H1 (cell line): ENCODE data around the gene SPN. TPM values are rescaled to one million over a fixed set of nuclear protein-coding genes. Genes with fewer than 3 reads are reported as not detected.
"Not testable (repeated sequence)": the region's sequence is repeated elsewhere in the genome, so short reads cannot be mapped to it uniquely, and the experiment has no call there.

Experiments
- CTCF ChIA-PET: fragments of 300-600 bp; sonication (Branson Sonifier 250); formaldehyde crosslinking; loops from one replicate; lab custom pipeline; 2021; ENCODE audit not compliant: partially characterized antibody; lab: Charles Lee
- POLR2A ChIA-PET: fragments of 300-600 bp; sonication (Branson Sonifier 250); formaldehyde crosslinking; loops from one replicate; lab custom pipeline; 2021; ENCODE audit warnings: inconsistent platforms; ENCODE audit not compliant: partially characterized antibody; lab: Charles Lee
- DNase-seq, 2 experiments: peaks; one replicate each; pipeline versions ENCODE4 v3.0.0 to v3.0.0-alpha.2; 2010 to 2022; ENCODE audit warnings: low spot score in 2 of 2, low read depth in 1 of 2, mixed read lengths in 1 of 2
- FAIRE-seq: peaks from 2 replicates; lab custom pipeline; 2011; peaks lifted over from hg19 to GRCh38; lab: Jason Lieb, UNC
- H2AFZ ChIP-seq: 2 replicates; pipeline ENCODE4 v1.8.1; 2012; ENCODE audit warnings: low read length, inconsistent platforms
- H2AK5ac ChIP-seq: 2 replicates; pipeline ENCODE4 v1.6.1; 2013; ENCODE audit warnings: low read depth, low read length
- H2BK120ac ChIP-seq: replicated peaks from 2 replicates; pipeline ENCODE3; 2013; ENCODE audit warnings: low read depth, low read length, inconsistent platforms
- H2BK12ac ChIP-seq: 2 replicates; pipeline ENCODE4 v1.6.1; 2013; ENCODE audit warnings: low read depth, low read length
- H2BK15ac ChIP-seq: 2 replicates; pipeline ENCODE4 v1.6.1; 2013; ENCODE audit warnings: low read length
- H2BK20ac ChIP-seq: 2 replicates; pipeline ENCODE4 v1.6.1; 2013; ENCODE audit warnings: low read length
- H2BK5ac ChIP-seq: 2 replicates; pipeline ENCODE4 v1.6.1; 2013; ENCODE audit warnings: low read depth, low read length
- H3K14ac ChIP-seq: 2 replicates; pipeline ENCODE4 v1.6.1; 2013; ENCODE audit warnings: inconsistent platforms; ENCODE audit not compliant: insufficient read length
- H3K18ac ChIP-seq: 2 replicates; pipeline ENCODE4 v1.6.1; 2013; ENCODE audit warnings: low read length; ENCODE audit errors: extremely low read depth
- H3K23ac ChIP-seq: 2 replicates; pipeline ENCODE4 v1.6.1; 2013; ENCODE audit warnings: inconsistent platforms; ENCODE audit not compliant: insufficient read length
- H3K23me2 ChIP-seq: 2 replicates; pipeline ENCODE4 v1.6.1; 2013; ENCODE audit warnings: low read depth, low read length
- H3K27ac ChIP-seq: 2 replicates; pipeline ENCODE4 v1.6.1; 2011; ENCODE audit warnings: low read depth, low read length, inconsistent platforms
- H3K27me3 ChIP-seq, 4 experiments: replicated peaks in 1 of 4; 1 replicate in 1 of 4; 2 replicates in 3 of 4; pipeline versions ENCODE4 v1.6.1 to v1.8.1; 2011 to 2013; ENCODE audit warnings: low read length in 3 of 4, mild to moderate bottlenecking in 3 of 4, inconsistent platforms in 2 of 4, mixed read lengths in 2 of 4, moderate library complexity in 1 of 4; ENCODE audit not compliant: control insufficient read depth in 3 of 4, insufficient read depth in 3 of 4; ENCODE audit errors: extremely low read depth in 1 of 4
- H3K36me3 ChIP-seq, 4 experiments: 2 replicates each; pipeline versions ENCODE4 v1.6.1 to v1.8.1; 2011 to 2013; ENCODE audit warnings: mild to moderate bottlenecking in 4 of 4, low read length in 3 of 4, moderate library complexity in 2 of 4, control low read depth in 1 of 4, inconsistent platforms in 1 of 4; ENCODE audit not compliant: insufficient read depth in 4 of 4, control insufficient read depth in 2 of 4
- H3K4ac ChIP-seq: replicated peaks from 2 replicates; pipeline ENCODE3; 2013; ENCODE audit warnings: low read length, low read depth, mixed read lengths, inconsistent platforms; ENCODE audit not compliant: insufficient read length
- H3K4me1 ChIP-seq, 4 experiments: replicated peaks in 1 of 4; 1 replicate in 1 of 4; 2 replicates in 3 of 4; pipeline versions ENCODE4 v1.6.1 to v1.8.1; 2011 to 2013; ENCODE audit warnings: low read length in 3 of 4, inconsistent platforms in 2 of 4, mixed read lengths in 1 of 4; ENCODE audit not compliant: insufficient read depth in 4 of 4, control insufficient read depth in 3 of 4
- H3K4me2 ChIP-seq, 2 experiments: 2 replicates each; pipeline versions ENCODE4 v1.6.1 to v1.8.1; 2011 to 2013; ENCODE audit warnings: low read depth in 2 of 2, low read length in 2 of 2, control low read depth in 1 of 2, inconsistent platforms in 1 of 2, mild to moderate bottlenecking in 1 of 2; ENCODE audit not compliant: insufficient read depth in 1 of 2
- H3K4me3 ChIP-seq, 4 experiments: fragments of 200-600, 300-600 bp in 1 of 4; sonication (generic), shearing (Covaris generic), sonication (Bioruptor Twin) in 1 of 4; 2 replicates each; pipeline versions ENCODE4 v1.5.1 to v1.8.1; 2011 to 2016; ENCODE audit warnings: low read length in 4 of 4, low read depth in 3 of 4, control low read depth in 2 of 4, inconsistent platforms in 2 of 4, mild to moderate bottlenecking in 2 of 4, mixed read lengths in 1 of 4, moderate library complexity in 1 of 4; ENCODE audit not compliant: insufficient read depth in 2 of 4; ENCODE audit errors: extremely low read depth in 1 of 4
- H3K56ac ChIP-seq: replicated peaks from 2 replicates; pipeline ENCODE3; 2013; ENCODE audit warnings: low read depth, mild to moderate bottlenecking, mixed read lengths, low read length, inconsistent platforms; ENCODE audit not compliant: insufficient read length
- H3K79me1 ChIP-seq: 2 replicates; pipeline ENCODE4 v1.6.1; 2013; ENCODE audit warnings: low read depth, low read length, control low read depth
- H3K79me2 ChIP-seq, 2 experiments: 2 replicates each; pipeline versions ENCODE4 v1.6.1 to v1.8.1; 2012 to 2013; ENCODE audit warnings: low read length in 2 of 2, mild to moderate bottlenecking in 2 of 2, inconsistent platforms in 1 of 2; ENCODE audit not compliant: insufficient read depth in 2 of 2, control insufficient read depth in 1 of 2
- H3K9ac ChIP-seq, 4 experiments: replicated peaks in 1 of 4; 1 replicate in 1 of 4; 2 replicates in 3 of 4; pipeline versions ENCODE4 v1.6.1 to v1.8.1; 2011 to 2013; ENCODE audit warnings: low read depth in 3 of 4, low read length in 3 of 4, control low read depth in 2 of 4, mild to moderate bottlenecking in 2 of 4, moderate library complexity in 2 of 4, inconsistent platforms in 1 of 4; ENCODE audit errors: extremely low read depth in 1 of 4
- H3K9me3 ChIP-seq, 2 experiments: 2 replicates each; pipeline versions ENCODE4 v1.6.1 to v1.8.1; 2012 to 2013; ENCODE audit warnings: mild to moderate bottlenecking in 2 of 2, moderate library complexity in 2 of 2, control low read depth in 1 of 2, inconsistent platforms in 1 of 2, low read depth in 1 of 2, low read length in 1 of 2, mixed read lengths in 1 of 2; ENCODE audit not compliant: insufficient read depth in 2 of 2
- H4K20me1 ChIP-seq, 2 experiments: replicated peaks in 1 of 2; 2 replicates each; pipeline versions ENCODE3 to v1.8.1; 2011 to 2013; ENCODE audit warnings: inconsistent platforms in 2 of 2, low read length in 2 of 2, mild to moderate bottlenecking in 1 of 2; ENCODE audit not compliant: insufficient read depth in 2 of 2, control insufficient read depth in 1 of 2
- H4K5ac ChIP-seq: 2 replicates; pipeline ENCODE4 v1.6.1; 2013; ENCODE audit warnings: low read length, low read depth, mixed read lengths, inconsistent platforms; ENCODE audit not compliant: insufficient read length
- H4K8ac ChIP-seq: 2 replicates; pipeline ENCODE4 v1.8.0; 2013; ENCODE audit warnings: mild to moderate bottlenecking, moderate library complexity, low read length, inconsistent platforms; ENCODE audit not compliant: insufficient read depth; ENCODE audit errors: extremely low read depth
- H4K91ac ChIP-seq: replicated peaks from 2 replicates; pipeline ENCODE3; 2013; ENCODE audit warnings: low read length, mixed read lengths, inconsistent platforms; ENCODE audit not compliant: insufficient read length
- CBX5 ChIP-seq: fragments of 300-800, 300-1000 bp; sonication (generic); IDR thresholded peaks from 2 replicates; pipeline ENCODE4 v1.7.1; 2016; ENCODE audit warnings: antibody characterized with exemption, low read length, low read depth
- GTF2F1 ChIP-seq: IDR thresholded peaks from 2 replicates; pipeline ENCODE4 v1.6.1; 2012; ENCODE audit warnings: low read depth, low read length, improper control_type of control experiment, borderline replicate concordance
- JUND ChIP-seq: IDR thresholded peaks from 2 replicates; pipeline ENCODE4 v1.6.1; 2011; ENCODE audit warnings: mild to moderate bottlenecking, improper control_type of control experiment, low read length
- KDM5A ChIP-seq: fragments of 200-600 bp; IDR thresholded peaks from 2 replicates; pipeline ENCODE4 v1.7.1; 2012; ENCODE audit warnings: mild to moderate bottlenecking, low read length, inconsistent platforms, mixed read lengths
- SIN3A ChIP-seq, 2 experiments: IDR thresholded peaks in 1 of 2; conservative IDR thresholded peaks in 1 of 2; 2 replicates each; pipeline ENCODE4 v1.6.1; 2011 to 2012; ENCODE audit warnings: low read length in 2 of 2, improper control_type of control experiment in 1 of 2, low read depth in 1 of 2, mild to moderate bottlenecking in 1 of 2
- TAF7 ChIP-seq: optimal IDR thresholded peaks from 2 replicates; pipeline ENCODE3; 2011; ENCODE audit warnings: low read depth, mild to moderate bottlenecking, inconsistent platforms, low read length, moderate library complexity, borderline replicate concordance
- ZNF274 ChIP-seq: IDR thresholded peaks from 2 replicates; pipeline ENCODE4 v1.7.0; 2012; ENCODE audit warnings: low read length, borderline replicate concordance; ENCODE audit errors: extremely low read depth
- WGBS, 2 experiments: shearing (Covaris generic) in 1 of 2; methylation state at CpG; one replicate each; pipeline versions ENCODE4 v1.1.6 to v1.1.7; 2013 to 2015; ENCODE audit warnings: low lambda C conversion rate in 2 of 2, mixed read lengths in 2 of 2, inconsistent platforms in 1 of 2, low coverage in 1 of 2, missing lambda C conversion rate in 1 of 2; ENCODE audit not compliant: insufficient replicate concordance in 2 of 2, insufficient coverage in 1 of 2, insufficient read length in 1 of 2; ENCODE audit errors: extremely low coverage in 1 of 2, missing lambda C conversion rate in 1 of 2; 5-methylcytosine and 5-hydroxymethylcytosine counted together
- polyA plus RNA-seq, 7 experiments: library from polyadenylated mRNA; depleted of rRNA in 3 of 7; stranded (reverse) in 5 of 7; unstranded in 2 of 7; fragments of >200 nt in 5 of 7; fragments of 200-250 nt in 2 of 7; gene quantifications; 1 replicate in 5 of 7; 2 replicates in 1 of 7; 4 replicates in 1 of 7; pipeline versions ENCODE4 v1.2.1 to v1.2.3, GENCODE V29; 2011 to 2013; ENCODE audit warnings: missing spikeins in 2 of 7, mixed read lengths in 2 of 7
- total RNA-seq: library from RNA; stranded (reverse); fragmentation: NEBNext Ultra II Directional; extraction: Animal tissue kit (Norgen Biotek cat#: 25700); gene quantifications from 2 replicates; pipeline ENCODE4 v1.2.1, GENCODE V29; 2021
- TF ChIP-seq, protein P1 (sequence below): IDR thresholded peaks from 2 replicates; pipeline ENCODE4 v1.6.1; 2012; ENCODE audit warnings: inconsistent platforms
- TF ChIP-seq, protein P2 (sequence below): IDR thresholded peaks from 2 replicates; pipeline ENCODE4 v1.6.1; 2012; ENCODE audit warnings: inconsistent platforms

The SPN gene
- total and polyA plus RNA-seq, 2 of the 8 experiments (the other 6 are each of a cell fraction or from before 2014, with no cell fraction given), result 1.5 to 1.8 TPM

DNA sequence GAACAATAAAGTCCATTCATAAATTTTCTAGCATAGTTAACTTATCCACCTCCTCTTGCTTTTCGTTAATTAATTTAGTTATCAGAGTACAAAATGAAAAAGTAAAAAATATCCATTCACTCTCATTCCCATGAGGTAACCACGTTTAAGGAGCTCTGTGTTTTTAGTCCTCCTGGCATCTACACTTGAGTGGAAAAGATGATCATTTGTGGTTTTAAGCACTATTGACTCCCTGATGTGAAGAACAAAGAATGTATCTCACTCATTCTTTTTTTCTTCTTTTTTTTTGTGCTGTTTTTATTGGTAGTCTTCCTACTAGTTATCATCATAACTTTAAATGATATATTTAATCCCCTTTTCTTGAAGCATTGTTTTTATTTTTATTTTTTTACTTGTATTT lies 42.0 kb downstream of the SPN start (continued):
- TF ChIP-seq, protein P1, sequence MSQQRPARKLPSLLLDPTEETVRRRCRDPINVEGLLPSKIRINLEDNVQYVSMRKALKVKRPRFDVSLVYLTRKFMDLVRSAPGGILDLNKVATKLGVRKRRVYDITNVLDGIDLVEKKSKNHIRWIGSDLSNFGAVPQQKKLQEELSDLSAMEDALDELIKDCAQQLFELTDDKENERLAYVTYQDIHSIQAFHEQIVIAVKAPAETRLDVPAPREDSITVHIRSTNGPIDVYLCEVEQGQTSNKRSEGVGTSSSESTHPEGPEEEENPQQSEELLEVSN, result no peak
- TF ChIP-seq, protein P2, sequence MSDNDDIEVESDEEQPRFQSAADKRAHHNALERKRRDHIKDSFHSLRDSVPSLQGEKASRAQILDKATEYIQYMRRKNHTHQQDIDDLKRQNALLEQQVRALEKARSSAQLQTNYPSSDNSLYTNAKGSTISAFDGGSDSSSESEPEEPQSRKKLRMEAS, result no peak
- TF ChIP-seq TAF7, result no peak
- TF ChIP-seq GTF2F1, result no peak
- no peak for TF ChIP-seq JUND
- TF ChIP-seq ZNF274, result no peak
- TF ChIP-seq SIN3A (conservative IDR thresholded peaks at IDR 0.05 in 1 of 2, IDR thresholded peaks at IDR 0.05 in 1 of 2; ENCODE audit: low read depth in 1 of 2, low read length in 2 of 2), result no peak
- TF ChIP-seq KDM5A, result no peak
- no peak for TF ChIP-seq CBX5
- TF ChIP-seq, all 59 proteins: peak for 0

DNA sequence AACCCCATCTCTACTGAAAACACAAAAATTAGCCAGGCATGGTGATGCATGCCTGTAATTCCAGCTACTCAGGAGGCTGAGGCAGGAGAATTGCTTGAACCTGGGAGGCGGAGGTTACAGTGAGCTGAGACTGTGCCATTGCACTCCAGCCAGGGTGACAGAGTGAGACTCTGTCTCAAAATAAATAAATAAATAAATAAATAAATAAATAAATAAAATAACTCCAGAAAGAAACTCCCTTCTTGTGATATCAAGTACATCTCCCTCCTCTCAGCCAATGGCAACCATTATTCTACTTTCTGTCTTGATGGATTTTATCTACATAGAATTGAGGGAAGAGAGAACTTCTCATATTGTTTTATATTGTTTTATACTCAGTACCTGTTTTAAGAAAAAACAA lies 44.1 kb downstream of the SPN start:
- not testable (repeated sequence) for H3K4me1 ChIP-seq, H3K56ac ChIP-seq, H3K18ac ChIP-seq, H4K91ac ChIP-seq, H3K9me3 ChIP-seq, FAIRE-seq, H4K20me1 ChIP-seq, H3K14ac ChIP-seq, H2BK12ac ChIP-seq, H2AK5ac ChIP-seq, H4K8ac ChIP-seq, H3K4me2 ChIP-seq, H3K23ac ChIP-seq, H3K4me3 ChIP-seq, H2BK120ac ChIP-seq, H3K4ac ChIP-seq, H2BK15ac ChIP-seq, H2BK20ac ChIP-seq, H3K79me1 ChIP-seq, H4K5ac ChIP-seq, H2AFZ ChIP-seq, H3K9ac ChIP-seq, H3K27me3 ChIP-seq, H3K23me2 ChIP-seq, H3K27ac ChIP-seq, H2BK5ac ChIP-seq, DNase-seq
- WGBS, 2 experiments, result 100% methylated on average over 1 of the region's 1 CpG; no CpG with 5 or more reads in 1 of the 2 experiments
- Histone ChIP-seq H3K79me2 (peaks cover 4 to 31% of the 10 kb centered on the region in 2 experiments), H3K36me3 (peaks cover 0 to 20% (median 3%) of the 10 kb centered on the region in 4 experiments; a peak in 3 of 8 replicates)
- POLR2A ChIA-PET, result interaction anchor here (1.3 to 20.4 kb wide), 5 partner anchors 10 to 83 kb away, joined by 4 to 490 read pairs (median 5); partner anchors contain the start of gene KIF22
- CTCF ChIA-PET, result interaction anchor here (0.6 to 1.2 kb wide), 2 partner anchors 60 to 127 kb away, joined by 3 read pairs; no protein-coding TSS in a partner anchor
